ENCODE measurements around the gene SUPT20HL1.
"Not testable (repeated sequence)": the region's sequence is repeated elsewhere in the genome, so short reads cannot be mapped to it uniquely, and the experiment has no call there.

The SUPT20HL1 gene

GRCh38 chrX:24364326-24364725, 3.9 kb downstream of the SUPT20HL1 start:
- DNase-seq: no peak

- DNase-seq: no peak
Measured at GRCh38 chrX:24364851-24365538, 4.6 kb downstream of the SUPT20HL1 start.

- not testable (repeated sequence) for DNase-seq
Measured at GRCh38 chrX:24366762-24367400, 6.4 kb downstream of the SUPT20HL1 start.

- DNase-seq: no peak
Measured at GRCh38 chrX:24369816-24370215, 9.4 kb downstream of the SUPT20HL1 start.

GRCh38 chrX:24371391-24371972, 11.0 kb downstream of the SUPT20HL1 start:
- DNase-seq: no peak

GRCh38 chrX:24372021-24372763, 11.8 kb downstream of the SUPT20HL1 start:
- no peak for DNase-seq

- no peak for DNase-seq
Measured at GRCh38 chrX:24375600-24376131, 15.2 kb downstream of the SUPT20HL1 start.

GRCh38 chrX:24376403-24376802, 16.0 kb downstream of the SUPT20HL1 start:
- DNase-seq: no peak

GRCh38 chrX:24377195-24377594, 16.8 kb downstream of the SUPT20HL1 start:
- DNase-seq: no peak

GRCh38 chrX:24377911-24378468, 17.6 kb downstream of the SUPT20HL1 start:
- DNase-seq: no peak

- DNase-seq: no peak
Measured at GRCh38 chrX:24378706-24379105, 18.3 kb downstream of the SUPT20HL1 start.

- no peak for DNase-seq
Measured at GRCh38 chrX:24380262-24381187, 20.1 kb downstream of the SUPT20HL1 start.

GRCh38 chrX:24382315-24382714, 21.9 kb downstream of the SUPT20HL1 start:
- DNase-seq: not testable (repeated sequence)

GRCh38 chrX:24387724-24388123, 27.3 kb downstream of the SUPT20HL1 start:
- DNase-seq: no peak

GRCh38 chrX:24391389-24391788, 30.9 kb downstream of the SUPT20HL1 start:
- no peak for DNase-seq

GRCh38 chrX:24391843-24392242, 31.4 kb downstream of the SUPT20HL1 start:
- DNase-seq: no peak

- no peak for DNase-seq
Measured at GRCh38 chrX:24392709-24393108, 32.3 kb downstream of the SUPT20HL1 start.

GRCh38 chrX:24395775-24396174, 35.3 kb downstream of the SUPT20HL1 start:
- DNase-seq: peak; percentile 52

- DNase-seq: peak; percentile 2
Measured at GRCh38 chrX:24396236-24396930, 35.9 kb downstream of the SUPT20HL1 start.

- DNase-seq: no peak
Measured at GRCh38 chrX:24396931-24397279, 36.5 kb downstream of the SUPT20HL1 start.

- DNase-seq: no peak
Measured at GRCh38 chrX:24398766-24399165, 38.3 kb downstream of the SUPT20HL1 start.
